HEK293T (cell line): Measurements from ENCODE around the gene KCNQ1.

Experiments used
- CTCF ChIA-PET: fragments of 350-600 bp; formaldehyde crosslinking; extraction: SDS; loops from one replicate; lab custom pipeline; 2021; ENCODE audit warnings: antibody characterized with exemption, inconsistent platforms; lab: Yijun Ruan, JAX
- POLR2A ChIA-PET: fragments of 350-600 bp; formaldehyde crosslinking; extraction: SDS; loops from one replicate; lab custom pipeline; 2020; ENCODE audit warnings: antibody characterized with exemption, inconsistent platforms; lab: Yijun Ruan, JAX
- DNase-seq: peaks from one replicate; pipeline ENCODE4 v3.0.0; 2012; ENCODE audit warnings: mixed read lengths; ENCODE audit errors: extremely low spot score
- ARNT ChIP-seq: fragments of 450-650 bp; IDR thresholded peaks from 2 replicates; pipeline ENCODE4 v1.6.1; 2017; ENCODE audit warnings: mild to moderate bottlenecking
- BHLHE40 ChIP-seq: fragments of 450-650 bp; IDR thresholded peaks from 2 replicates; pipeline ENCODE4 v1.6.1; 2016; ENCODE audit warnings: mild to moderate bottlenecking, moderate library complexity, borderline replicate concordance
- CTBP1 ChIP-seq: fragments of 450-650 bp; IDR thresholded peaks from 2 replicates; pipeline ENCODE4 v1.6.1; 2016; ENCODE audit warnings: borderline replicate concordance
- ELF4 ChIP-seq: fragments of 450-650 bp; IDR thresholded peaks from 2 replicates; pipeline ENCODE4 v1.6.1; 2017; ENCODE audit warnings: antibody characterized with exemption
- FOXA1 ChIP-seq: fragments of 450-650 bp; IDR thresholded peaks from 2 replicates; pipeline ENCODE4 v1.6.1; 2016; ENCODE audit warnings: mild to moderate bottlenecking
- FOXK2 ChIP-seq: fragments of 450-650 bp; IDR thresholded peaks from 2 replicates; pipeline ENCODE4 v1.6.1; 2016; ENCODE audit warnings: mild to moderate bottlenecking
- FOXM1 ChIP-seq: fragments of 450-650 bp; IDR thresholded peaks from 2 replicates; pipeline ENCODE4 v1.6.1; 2017; ENCODE audit warnings: mild to moderate bottlenecking, borderline replicate concordance
- HDGF ChIP-seq: fragments of 450-650 bp; IDR thresholded peaks from 2 replicates; pipeline ENCODE4 v1.6.1; 2017; ENCODE audit warnings: antibody characterized with exemption, borderline replicate concordance
- L3MBTL2 ChIP-seq: fragments of 450-650 bp; conservative IDR thresholded peaks from 2 replicates; pipeline ENCODE4 v1.6.1; 2016; ENCODE audit warnings: mild to moderate bottlenecking
- LEF1 ChIP-seq: fragments of 450-650 bp; IDR thresholded peaks from 2 replicates; pipeline ENCODE4 v1.6.1; 2017; ENCODE audit warnings: mild to moderate bottlenecking, borderline replicate concordance
- NFRKB ChIP-seq: fragments of 450-650 bp; IDR thresholded peaks from 2 replicates; pipeline ENCODE4 v1.6.1; 2016; ENCODE audit warnings: mild to moderate bottlenecking, moderate library complexity
- SP1 ChIP-seq: fragments of 450-650 bp; IDR thresholded peaks from 2 replicates; pipeline ENCODE4 v1.6.1; 2017
- SUZ12 ChIP-seq: fragments of 450-650 bp; IDR thresholded peaks from 2 replicates; pipeline ENCODE4 v1.6.1; 2016; ENCODE audit warnings: mild to moderate bottlenecking
- TARDBP ChIP-seq: fragments of 450-650 bp; IDR thresholded peaks from 2 replicates; pipeline ENCODE4 v1.6.1; 2016
- ZNF384 ChIP-seq: fragments of 450-650 bp; IDR thresholded peaks from 2 replicates; pipeline ENCODE4 v1.6.1; 2016
- TF ChIP-seq, protein P1 (sequence below): fragments of 450-650 bp; IDR thresholded peaks from 2 replicates; pipeline ENCODE4 v1.6.1; 2016

KCNQ1 gene

DNA sequence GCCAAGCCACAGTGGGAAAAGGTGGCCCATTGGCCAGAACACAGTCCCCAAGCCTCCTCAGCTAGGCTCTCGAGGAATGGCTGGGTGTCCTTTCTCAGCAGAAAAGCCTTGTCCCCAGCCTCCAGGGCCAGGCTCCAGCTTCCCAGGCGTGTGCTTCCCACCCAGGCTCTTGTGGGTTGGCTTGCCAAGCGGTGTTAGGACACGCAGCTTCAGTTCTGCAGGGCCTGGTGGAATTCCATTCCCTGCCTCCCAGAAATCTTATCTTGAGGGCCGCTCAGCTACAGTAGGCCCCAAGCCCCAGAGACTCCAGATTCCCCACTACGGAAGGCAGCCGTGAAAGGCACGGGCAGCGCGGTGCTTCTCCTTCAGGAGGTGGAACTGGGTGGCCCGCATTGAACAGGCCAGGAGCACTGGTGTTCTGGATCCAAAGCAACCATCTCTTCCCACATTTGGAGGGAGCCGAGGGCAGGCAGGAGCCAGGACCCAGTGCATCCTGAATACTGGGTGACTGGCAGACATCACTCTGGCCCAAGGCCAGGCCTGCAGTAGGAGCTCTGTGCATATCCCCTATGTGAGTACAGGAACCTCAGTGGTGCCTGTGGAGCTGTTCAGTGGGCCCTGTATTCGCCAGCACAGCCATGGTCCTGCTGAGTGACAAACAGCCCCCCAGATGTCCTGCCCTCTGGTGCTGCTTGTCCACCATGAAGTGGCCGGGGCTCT, 271.7 kb downstream of the KCNQ1 start:
- DNase-seq = no peak
- POLR2A ChIA-PET = no interaction called here
- CTCF ChIA-PET = interaction anchor here (1.2 kb wide), 1 partner anchor 14 kb away, joined by 5 read pairs; no protein-coding TSS in a partner anchor
- TF ChIP-seq FOXK2 = no peak
- TF ChIP-seq HDGF = no peak
- TF ChIP-seq NFRKB = no peak
- no peak for TF ChIP-seq L3MBTL2
- no peak for TF ChIP-seq SP1
- no peak for TF ChIP-seq ARNT
- no peak for TF ChIP-seq TARDBP
- no peak for TF ChIP-seq LEF1
- TF ChIP-seq, protein P1, sequence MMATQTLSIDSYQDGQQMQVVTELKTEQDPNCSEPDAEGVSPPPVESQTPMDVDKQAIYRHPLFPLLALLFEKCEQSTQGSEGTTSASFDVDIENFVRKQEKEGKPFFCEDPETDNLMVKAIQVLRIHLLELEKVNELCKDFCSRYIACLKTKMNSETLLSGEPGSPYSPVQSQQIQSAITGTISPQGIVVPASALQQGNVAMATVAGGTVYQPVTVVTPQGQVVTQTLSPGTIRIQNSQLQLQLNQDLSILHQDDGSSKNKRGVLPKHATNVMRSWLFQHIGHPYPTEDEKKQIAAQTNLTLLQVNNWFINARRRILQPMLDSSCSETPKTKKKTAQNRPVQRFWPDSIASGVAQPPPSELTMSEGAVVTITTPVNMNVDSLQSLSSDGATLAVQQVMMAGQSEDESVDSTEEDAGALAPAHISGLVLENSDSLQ = no peak
- no peak for TF ChIP-seq ZNF384
- no peak for TF ChIP-seq CTBP1
- TF ChIP-seq FOXA1 = no peak
- TF ChIP-seq ELF4 = no peak
- TF ChIP-seq SUZ12 = no peak
- TF ChIP-seq BHLHE40 = no peak
- TF ChIP-seq FOXM1 = no peak

DNA sequence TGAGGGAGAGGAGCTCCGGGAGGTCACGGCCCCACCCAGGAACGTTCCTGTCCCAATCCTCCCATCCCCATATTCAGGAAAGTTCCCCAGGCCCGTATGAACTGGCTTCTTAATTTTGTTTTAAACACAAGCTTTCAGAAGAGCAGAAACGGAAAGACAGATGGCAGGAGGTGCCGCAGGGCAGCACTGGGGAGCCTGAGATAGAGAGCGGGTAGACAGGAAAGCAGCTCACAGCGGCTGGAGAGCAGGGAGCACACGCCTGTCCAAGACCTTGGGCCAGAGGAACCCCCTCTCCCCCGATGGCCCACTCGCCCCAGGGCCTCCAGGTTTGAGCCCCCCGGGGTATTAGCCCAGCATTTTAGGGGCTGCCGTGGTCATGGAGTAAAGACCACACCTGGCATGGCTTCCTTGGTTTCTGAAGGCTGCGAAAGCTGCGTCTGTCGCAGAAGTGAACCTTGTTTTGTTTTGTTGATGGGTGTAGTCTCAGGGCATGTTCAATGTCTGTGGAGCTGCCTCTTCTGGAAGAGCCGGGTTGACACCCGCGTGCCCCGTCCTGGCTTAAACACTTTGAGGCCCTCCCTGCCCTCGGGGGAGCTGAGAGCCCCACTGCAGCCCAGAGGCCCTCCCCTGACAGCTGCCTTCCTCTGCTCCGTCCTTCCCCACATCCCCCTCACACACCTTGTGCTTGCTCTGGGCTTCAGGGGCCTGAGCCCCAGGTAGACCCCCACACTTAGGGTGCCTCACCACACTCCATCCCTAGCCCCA, 272.9 kb downstream of the KCNQ1 start:
- no peak for TF ChIP-seq LEF1
- ChIA-PET CTCF (no interaction called here), POLR2A (no interaction called here)
- no peak for DNase-seq

DNA sequence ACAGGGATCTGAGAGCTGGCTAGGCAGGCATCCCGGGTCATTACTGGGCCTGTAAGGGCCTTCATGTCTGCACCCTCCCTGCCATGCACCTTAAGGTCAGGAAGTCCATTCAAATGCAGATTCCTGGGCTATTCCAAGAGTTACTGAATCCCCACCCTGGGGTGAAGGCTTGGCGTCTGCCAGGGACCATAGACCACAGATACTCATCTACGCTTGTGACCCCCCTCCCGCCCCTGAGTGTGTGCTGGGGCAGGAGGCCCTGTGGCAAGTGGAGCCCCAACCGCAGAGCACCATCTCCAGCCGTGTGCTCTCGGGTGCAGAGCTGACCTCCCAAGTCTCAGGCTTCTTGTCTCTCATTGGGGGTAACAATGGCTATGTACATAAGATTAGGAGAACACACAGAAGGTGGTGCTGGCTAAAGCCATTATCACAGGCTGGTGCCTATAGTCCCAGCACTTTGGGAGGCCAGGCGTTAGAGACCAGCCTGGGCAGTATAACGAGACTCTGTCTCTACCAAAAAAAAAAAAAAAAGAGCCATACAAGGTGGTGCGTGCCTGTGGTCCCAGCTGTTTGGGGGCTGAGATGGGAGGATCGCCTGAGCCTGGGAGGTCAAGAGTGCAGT, 274.1 kb downstream of the KCNQ1 start:
- CTCF ChIA-PET = interaction anchor here (0.6 kb wide), 1 partner anchor 35 kb away, joined by 3 read pairs; no protein-coding TSS in a partner anchor
- POLR2A ChIA-PET = no interaction called here
- no peak for DNase-seq
- TF ChIP-seq ZNF384 (no peak), ELF4 (no peak), CTBP1 (no peak), FOXK2 (no peak), ARNT (no peak)

DNA sequence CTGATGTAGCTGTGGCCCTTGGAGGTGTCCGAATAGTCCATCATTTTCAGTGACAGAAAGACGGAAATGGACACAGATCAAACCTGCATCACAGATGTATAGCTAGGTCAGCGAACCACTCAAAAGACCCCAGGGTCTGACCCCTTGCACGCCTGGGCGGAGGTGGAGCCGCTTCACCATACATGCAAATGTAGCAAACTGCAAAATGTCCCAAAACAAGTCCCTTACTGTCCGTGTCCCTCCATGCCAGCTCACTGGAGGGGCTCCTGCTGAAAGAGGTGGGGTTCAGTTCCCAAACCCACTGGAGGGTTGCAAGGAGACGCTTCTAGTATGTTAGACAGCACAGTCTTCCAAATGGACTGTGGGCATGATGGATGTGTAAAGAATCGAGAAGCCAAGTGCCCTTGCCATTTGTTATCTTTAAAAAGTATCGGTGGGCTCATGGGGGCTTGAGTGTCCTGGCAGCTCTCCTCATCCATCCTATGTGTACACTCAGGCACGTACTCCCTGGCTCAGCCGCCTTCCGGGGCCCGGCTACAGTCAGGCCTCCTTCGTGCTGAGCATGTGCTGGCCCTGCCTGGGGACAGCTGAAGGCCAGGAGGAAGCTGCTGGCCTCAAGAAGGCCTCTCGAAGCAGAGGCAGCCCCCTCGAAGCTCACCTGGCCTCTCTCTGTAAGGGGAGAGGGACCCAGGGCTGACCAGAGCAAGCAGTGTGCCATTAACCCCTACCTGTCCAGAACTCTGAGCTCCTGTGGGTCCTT, 275.2 kb downstream of the KCNQ1 start:
- CTCF ChIA-PET = interaction anchor here (0.6 kb wide), 1 partner anchor 36 kb away, joined by 3 read pairs; no protein-coding TSS in a partner anchor
- POLR2A ChIA-PET = no interaction called here
- no peak for DNase-seq
- TF ChIP-seq SP1 (no peak), FOXK2 (no peak), CTBP1 (no peak), HDGF (no peak), L3MBTL2 (no peak), BHLHE40 (no peak), FOXM1 (no peak), LEF1 (no peak), ARNT (no peak)

DNA sequence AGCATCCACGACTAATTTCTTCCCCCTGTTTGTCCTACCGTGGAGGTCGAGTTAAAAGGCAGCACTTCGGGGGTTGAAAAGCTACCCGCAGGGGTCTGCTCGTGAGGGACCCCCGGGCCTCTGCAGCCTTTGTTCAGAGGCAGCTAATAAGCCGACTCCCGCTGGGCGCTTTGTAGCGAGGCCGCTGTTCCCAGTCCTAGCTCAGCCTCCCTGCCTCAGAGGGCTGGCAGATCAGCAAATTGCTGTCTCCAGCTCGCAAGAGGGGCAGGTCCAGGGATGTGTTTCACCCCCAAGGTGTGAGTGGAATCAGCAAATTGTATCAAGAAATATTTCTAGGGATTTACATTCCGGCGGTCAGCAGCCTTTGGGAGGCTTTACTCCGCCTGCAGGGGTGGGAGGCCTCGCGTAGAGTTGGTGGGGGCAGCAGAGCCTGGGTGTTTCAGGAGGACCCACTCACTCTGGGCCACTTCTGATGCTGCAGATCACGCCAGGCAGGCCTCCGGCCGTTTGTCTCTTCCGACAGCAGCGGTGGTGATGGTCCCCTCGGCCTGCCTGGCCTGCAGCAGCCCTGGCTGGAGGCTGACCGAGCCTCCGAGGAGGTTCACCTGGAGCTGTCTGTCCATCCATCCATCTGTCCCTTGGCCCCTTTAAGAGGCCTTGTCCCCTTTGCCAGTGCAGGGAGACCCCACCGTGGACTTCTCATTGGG, 276.6 kb downstream of the KCNQ1 start:
- ChIA-PET POLR2A (interaction anchor here (1.1 to 1.5 kb wide), 2 partner anchors 20 to 22 kb away, joined by 3 read pairs; partner anchors contain the start of gene KCNQ1OT1), CTCF (no interaction called here)
- DNase-seq = no peak

More for the DNA sequence above, 276.6 kb downstream of the KCNQ1 start:
- TF ChIP-seq LEF1 (no peak), CTBP1 (no peak), ZNF384 (no peak), SP1 (no peak), SUZ12 (no peak), TARDBP (no peak), FOXM1 (no peak), BHLHE40 (no peak), FOXA1 (no peak), ARNT (no peak), L3MBTL2 (no peak), HDGF (no peak), ELF4 (no peak), NFRKB (no peak), FOXK2 (no peak)
- TF ChIP-seq, protein P1 = no peak
